ENCODE data around the gene SLMAP.

Gene SLMAP

DNA sequence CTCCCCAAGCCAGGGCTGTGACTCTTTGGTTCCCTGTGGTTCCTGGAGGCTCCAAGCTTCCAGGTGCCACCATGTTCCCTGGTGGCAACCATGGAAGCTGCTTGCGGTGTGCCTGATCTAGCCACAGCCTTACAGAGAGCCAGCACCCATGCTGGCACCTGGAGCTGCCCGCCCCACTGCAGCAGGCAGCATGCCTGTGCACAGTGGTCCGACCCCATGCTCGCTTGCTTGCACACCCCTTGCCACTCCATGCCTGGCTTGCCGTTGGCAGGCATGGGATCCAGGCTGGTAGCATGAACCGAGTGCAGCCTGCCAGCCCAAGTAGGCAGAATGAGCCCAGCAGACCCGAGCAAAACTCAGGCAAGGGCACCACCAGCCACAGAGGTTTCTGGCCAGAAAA, 53.9 kb downstream of the SLMAP start:
- no peak overlapping the region for H2BK120ac ChIP-seq (ENCODE audit: low read depth, low read length)
- H3K4me1 ChIP-seq (ENCODE audit: control insufficient read depth, insufficient read depth, low read depth, low read length) = no peaks in the 10 kb centered on the region
- H3K9ac ChIP-seq (ENCODE audit: low read length) = no peak overlapping the region
- H2AFZ ChIP-seq (ENCODE audit: low read depth, low read length) = no peak overlapping the region
- H3K27me3 ChIP-seq (ENCODE audit: control insufficient read depth in 1 of 2, insufficient read depth in 1 of 2, low read length in 2 of 2) = no peaks in the 10 kb centered on the region
- no peak overlapping the region for H4K91ac ChIP-seq (ENCODE audit: low read length)
- H2BK12ac ChIP-seq (ENCODE audit: low read length in 2 of 2) = no peak overlapping the region
- peak overlapping the region in 1 of 2 experiments; percentile 15 for H3K14ac ChIP-seq (ENCODE audit: low read length in 2 of 2)
- H3K27ac ChIP-seq (ENCODE audit: low read length, poor library complexity, severe bottlenecking) = no peak overlapping the region
- no peak overlapping the region for H3K4me3 ChIP-seq (ENCODE audit: insufficient read depth in 1 of 2, low read depth in 1 of 2, low read length in 2 of 2)
- WGBS = 97% methylated on average over 7 of the region's 7 CpGs
- H3K23ac ChIP-seq (ENCODE audit: low read length in 2 of 2) = no peak overlapping the region
- no peak overlapping the region for H2AK5ac ChIP-seq (ENCODE audit: low read length, severe bottlenecking)
- H2BK15ac ChIP-seq (ENCODE audit: low read depth, poor library complexity, severe bottlenecking) = no peak overlapping the region
- no peak overlapping the region for H3K4me2 ChIP-seq (ENCODE audit: low read length, poor library complexity, severe bottlenecking)
- H3K18ac ChIP-seq (ENCODE audit: low read depth in 1 of 2, low read length in 2 of 2) = no peak overlapping the region
- no peak overlapping the region for H2BK5ac ChIP-seq (ENCODE audit: low read depth, low read length, poor library complexity, severe bottlenecking)
- H3K9me3 ChIP-seq (ENCODE audit: control insufficient read depth, low read length) = no peaks in the 10 kb centered on the region
- no peak for DNase-seq
- no peak overlapping the region for H4K8ac ChIP-seq (ENCODE audit: low read length)
- no peak overlapping the region for H3K4ac ChIP-seq (ENCODE audit: low read depth in 1 of 2, low read length in 2 of 2)
- no peaks in the 10 kb centered on the region for H3K36me3 ChIP-seq (ENCODE audit: control insufficient read depth in 1 of 2, insufficient read depth in 2 of 2, low read depth in 1 of 2, low read length in 2 of 2)
- peaks cover 17% of the 10 kb centered on the region for H3K79me1 ChIP-seq (replicated peaks; ENCODE audit: low read length, poor library complexity, severe bottlenecking)

DNA sequence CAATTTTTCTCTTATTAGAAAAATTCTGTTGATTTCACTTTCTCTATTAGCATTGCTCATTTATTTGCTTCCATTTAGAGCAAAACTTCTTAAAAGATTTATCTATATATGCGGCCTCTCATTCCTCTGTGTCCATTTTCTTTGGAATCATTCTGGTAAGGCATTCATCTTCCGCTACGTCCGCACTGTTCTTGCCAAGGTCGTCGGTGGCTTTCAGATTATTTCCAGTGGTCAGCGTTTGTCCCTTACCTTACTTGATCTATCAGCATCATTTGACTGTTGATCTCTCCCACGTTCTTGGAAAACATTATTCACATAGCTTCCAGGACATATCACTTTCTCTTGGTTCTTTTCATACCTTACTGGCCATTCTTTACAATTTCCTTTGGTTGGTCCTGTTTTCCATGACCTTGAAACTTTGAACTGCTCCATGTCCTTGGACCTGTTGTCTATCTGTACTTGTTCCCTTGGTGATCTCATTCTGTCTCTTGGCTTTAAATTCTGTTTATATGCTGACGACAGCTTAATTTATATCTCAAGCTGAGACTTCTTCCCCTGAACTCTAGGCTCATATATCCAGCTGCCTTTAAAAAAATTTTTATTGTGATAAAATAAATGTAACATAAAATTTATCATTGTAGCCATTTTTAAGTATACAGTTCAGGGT, 54.5 kb downstream of the SLMAP start:
- Histone ChIP-seq H3K14ac (ENCODE audit: low read length in 2 of 2) (no peak overlapping the region), H2BK12ac (ENCODE audit: low read length in 2 of 2) (no peak overlapping the region), H3K4me1 (ENCODE audit: control insufficient read depth, insufficient read depth, low read depth, low read length) (no peaks in the 10 kb centered on the region), H3K4me3 (ENCODE audit: insufficient read depth in 1 of 2, low read depth in 1 of 2, low read length in 2 of 2) (no peak overlapping the region), H3K4me2 (ENCODE audit: low read length, poor library complexity, severe bottlenecking) (no peak overlapping the region), H2AFZ (ENCODE audit: low read depth, low read length) (no peak overlapping the region), H3K23ac (ENCODE audit: low read length in 2 of 2) (no peak overlapping the region), H4K91ac (ENCODE audit: low read length) (no peak overlapping the region), H3K18ac (ENCODE audit: low read depth in 1 of 2, low read length in 2 of 2) (no peak overlapping the region), H3K4ac (ENCODE audit: low read depth in 1 of 2, low read length in 2 of 2) (no peak overlapping the region), H3K9me3 (ENCODE audit: control insufficient read depth, low read length) (no peaks in the 10 kb centered on the region), H3K27me3 (ENCODE audit: control insufficient read depth in 1 of 2, insufficient read depth in 1 of 2, low read length in 2 of 2) (no peaks in the 10 kb centered on the region), H2AK5ac (ENCODE audit: low read length, severe bottlenecking) (no peak overlapping the region), H2BK5ac (ENCODE audit: low read depth, low read length, poor library complexity, severe bottlenecking) (no peak overlapping the region), H3K79me1 (replicated peaks; ENCODE audit: low read length, poor library complexity, severe bottlenecking) (peaks cover 16% of the 10 kb centered on the region), H2BK120ac (ENCODE audit: low read depth, low read length) (no peak overlapping the region), H3K9ac (ENCODE audit: low read length) (no peak overlapping the region), H2BK15ac (ENCODE audit: low read depth, poor library complexity, severe bottlenecking) (no peak overlapping the region), H3K27ac (ENCODE audit: low read length, poor library complexity, severe bottlenecking) (no peak overlapping the region), H3K36me3 (ENCODE audit: control insufficient read depth in 1 of 2, insufficient read depth in 2 of 2, low read depth in 1 of 2, low read length in 2 of 2) (no peaks in the 10 kb centered on the region), H4K8ac (ENCODE audit: low read length) (no peak overlapping the region)
- WGBS = 95% methylated on average over 9 of the region's 9 CpGs
- DNase-seq = no peak

DNA sequence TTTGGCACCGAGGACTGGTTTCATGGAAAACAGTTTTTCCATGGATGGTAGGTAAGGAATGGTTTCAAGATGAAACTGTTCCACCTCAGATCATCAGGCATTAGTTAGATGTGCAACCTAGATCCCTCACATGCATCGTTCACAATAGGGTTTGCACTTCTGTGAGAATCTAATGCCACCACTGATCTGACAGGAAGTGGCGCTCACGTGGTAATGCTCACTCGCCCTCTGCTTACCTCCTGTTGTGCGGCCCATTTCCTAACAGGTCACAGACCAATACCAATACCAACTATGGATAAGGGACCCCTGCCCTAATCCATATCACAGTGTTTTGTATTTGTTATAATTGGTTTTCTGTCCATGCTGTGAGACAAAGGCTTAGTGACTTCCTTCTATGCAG, 58.9 kb downstream of the SLMAP start:
- no peak overlapping the region for H4K91ac ChIP-seq (ENCODE audit: low read length)
- H4K8ac ChIP-seq (ENCODE audit: low read length) = no peak overlapping the region
- H2AK5ac ChIP-seq (ENCODE audit: low read length, severe bottlenecking) = no peak overlapping the region
- H3K9me3 ChIP-seq (ENCODE audit: control insufficient read depth, low read length) = no peaks in the 10 kb centered on the region
- no peak overlapping the region for H3K23ac ChIP-seq (ENCODE audit: low read length in 2 of 2)
- no peak overlapping the region for H3K18ac ChIP-seq (ENCODE audit: low read depth in 1 of 2, low read length in 2 of 2)
- peaks cover 20% of the 10 kb centered on the region for H3K79me1 ChIP-seq (replicated peaks; ENCODE audit: low read length, poor library complexity, severe bottlenecking)
- H3K4me3 ChIP-seq (ENCODE audit: insufficient read depth in 1 of 2, low read depth in 1 of 2, low read length in 2 of 2) = no peak overlapping the region
- peaks cover 0 to 2% of the 10 kb centered on the region in 2 experiments for H3K36me3 ChIP-seq (ENCODE audit: control insufficient read depth in 1 of 2, insufficient read depth in 2 of 2, low read depth in 1 of 2, low read length in 2 of 2)
- no peak for DNase-seq
- no peak overlapping the region for H3K14ac ChIP-seq (ENCODE audit: low read length in 2 of 2)
- H2AFZ ChIP-seq (ENCODE audit: low read depth, low read length) = no peak overlapping the region
- no peak overlapping the region for H2BK120ac ChIP-seq (ENCODE audit: low read depth, low read length)
- no peaks in the 10 kb centered on the region for H3K4me1 ChIP-seq (ENCODE audit: control insufficient read depth, insufficient read depth, low read depth, low read length)
- H3K9ac ChIP-seq (ENCODE audit: low read length) = no peak overlapping the region
- H3K27ac ChIP-seq (ENCODE audit: low read length, poor library complexity, severe bottlenecking) = no peak overlapping the region
- no peak overlapping the region for H3K4me2 ChIP-seq (ENCODE audit: low read length, poor library complexity, severe bottlenecking)
- no peak overlapping the region for H2BK12ac ChIP-seq (ENCODE audit: low read length in 2 of 2)
- no peak overlapping the region for H2BK15ac ChIP-seq (ENCODE audit: low read depth, poor library complexity, severe bottlenecking)
- WGBS = 93% methylated on average over 4 of the region's 6 CpGs
- no peaks in the 10 kb centered on the region for H3K27me3 ChIP-seq (ENCODE audit: control insufficient read depth in 1 of 2, insufficient read depth in 1 of 2, low read length in 2 of 2)
- no peak overlapping the region for H3K4ac ChIP-seq (ENCODE audit: low read depth in 1 of 2, low read length in 2 of 2)
- no peak overlapping the region for H2BK5ac ChIP-seq (ENCODE audit: low read depth, low read length, poor library complexity, severe bottlenecking)

DNA sequence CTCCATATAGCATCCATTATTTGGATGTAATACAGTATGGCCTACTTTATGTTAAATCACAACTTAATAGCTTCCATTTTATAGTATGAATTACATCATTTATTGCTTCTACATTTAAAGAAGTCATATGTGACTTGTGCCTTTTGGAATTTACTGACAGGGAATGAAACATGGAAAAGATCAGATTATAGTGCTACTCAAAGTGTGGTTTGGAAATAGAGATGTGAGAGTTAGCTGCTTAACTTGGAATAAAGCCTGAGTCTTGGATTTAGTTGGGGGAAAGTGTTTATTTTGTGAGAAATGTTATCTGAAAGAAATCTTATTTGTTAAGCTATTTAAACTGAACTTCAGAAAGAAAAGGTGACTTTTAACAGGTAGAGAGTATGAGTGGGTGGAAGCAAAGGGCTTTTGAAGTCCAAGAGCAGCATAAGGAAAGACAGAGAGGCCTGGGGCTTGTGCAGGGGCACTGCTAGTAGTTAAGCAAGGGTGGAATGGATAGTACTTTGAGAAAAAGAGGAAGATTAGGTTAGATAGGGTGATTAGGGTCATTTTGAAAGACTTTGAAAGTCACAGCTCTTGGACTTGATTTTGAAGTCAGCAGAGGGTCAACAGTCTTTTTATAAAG, 60.5 kb downstream of the SLMAP start:
- H3K79me1 ChIP-seq (replicated peaks; ENCODE audit: low read length, poor library complexity, severe bottlenecking) = peaks cover 24% of the 10 kb centered on the region
- no peaks in the 10 kb centered on the region for H3K4me1 ChIP-seq (ENCODE audit: control insufficient read depth, insufficient read depth, low read depth, low read length)
- no peak overlapping the region for H4K91ac ChIP-seq (ENCODE audit: low read length)
- no peak for DNase-seq
- H3K4me2 ChIP-seq (ENCODE audit: low read length, poor library complexity, severe bottlenecking) = no peak overlapping the region
- H3K27me3 ChIP-seq (ENCODE audit: control insufficient read depth in 1 of 2, insufficient read depth in 1 of 2, low read length in 2 of 2) = no peaks in the 10 kb centered on the region
- no peak overlapping the region for H4K8ac ChIP-seq (ENCODE audit: low read length)
- H3K14ac ChIP-seq (ENCODE audit: low read length in 2 of 2) = no peak overlapping the region
- no peak overlapping the region for H2BK5ac ChIP-seq (ENCODE audit: low read depth, low read length, poor library complexity, severe bottlenecking)
- H2AK5ac ChIP-seq (ENCODE audit: low read length, severe bottlenecking) = no peak overlapping the region
- H2BK15ac ChIP-seq (ENCODE audit: low read depth, poor library complexity, severe bottlenecking) = no peak overlapping the region
- H3K4ac ChIP-seq (ENCODE audit: low read depth in 1 of 2, low read length in 2 of 2) = no peak overlapping the region
- H3K36me3 ChIP-seq (ENCODE audit: control insufficient read depth in 1 of 2, insufficient read depth in 2 of 2, low read depth in 1 of 2, low read length in 2 of 2) = peaks cover 0 to 2% of the 10 kb centered on the region in 2 experiments
- no peak overlapping the region for H2BK120ac ChIP-seq (ENCODE audit: low read depth, low read length)
- H3K9ac ChIP-seq (ENCODE audit: low read length) = no peak overlapping the region
- no peak overlapping the region for H2BK12ac ChIP-seq (ENCODE audit: low read length in 2 of 2)
- H2AFZ ChIP-seq (ENCODE audit: low read depth, low read length) = no peak overlapping the region
- H3K4me3 ChIP-seq (ENCODE audit: insufficient read depth in 1 of 2, low read depth in 1 of 2, low read length in 2 of 2) = no peak overlapping the region
- H3K27ac ChIP-seq (ENCODE audit: low read length, poor library complexity, severe bottlenecking) = no peak overlapping the region
- H3K18ac ChIP-seq (ENCODE audit: low read depth in 1 of 2, low read length in 2 of 2) = no peak overlapping the region
- no peak overlapping the region for H3K23ac ChIP-seq (ENCODE audit: low read length in 2 of 2)
- H3K9me3 ChIP-seq (ENCODE audit: control insufficient read depth, low read length) = no peaks in the 10 kb centered on the region

Data from mesenchymal stem cell (in vitro differentiated cells and primary cell).